ENCODE results near the gene CAPN12. TPM values are rescaled to one million over a fixed set of nuclear protein-coding genes. Genes with fewer than 3 reads are reported as not detected.
A peak's percentile ranks its signal among the peaks of the same experiment; 100 is the strongest.

Gene CAPN12
- total and polyA plus RNA-seq, 9 donors = 0.22 to 8.0 (median 3.1) TPM

DNA sequence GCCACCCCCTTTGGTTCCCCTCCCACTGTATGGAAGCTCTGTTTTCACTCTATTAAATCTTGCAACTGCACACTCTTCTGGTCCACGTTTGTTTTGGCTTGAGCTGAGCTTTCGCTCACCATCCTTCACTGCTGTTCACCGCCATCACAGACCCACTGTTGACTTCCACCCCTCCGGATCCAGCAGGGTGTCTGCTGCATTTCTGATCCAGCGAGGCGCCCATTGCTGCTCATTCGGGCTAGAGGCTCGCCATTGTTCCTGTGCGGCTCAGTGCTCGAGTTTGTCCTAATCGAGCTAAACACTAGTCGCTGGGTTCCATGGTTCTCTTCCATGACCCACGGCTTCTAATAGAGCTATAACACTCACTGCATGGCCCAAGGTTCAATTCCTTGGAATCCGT is 54.1 kb downstream of the CAPN12 start:
- Histone ChIP-seq H3K9me3 (no peaks in the 10 kb centered on the region), H3K4me1 (ENCODE audit: insufficient read depth) (peaks cover 24% of the 10 kb centered on the region), H3K36me3 (no peaks in the 10 kb centered on the region), H3K4me3 (no peak overlapping the region), H3K27ac (no peak overlapping the region), H3K27me3 (no peaks in the 10 kb centered on the region)
- TF ChIP-seq EP300 (IDR thresholded peaks at IDR 0.05) (no peak), POLR2A (IDR thresholded peaks at IDR 0.05) (no peak)
- TF ChIP-seq, protein P1, sequence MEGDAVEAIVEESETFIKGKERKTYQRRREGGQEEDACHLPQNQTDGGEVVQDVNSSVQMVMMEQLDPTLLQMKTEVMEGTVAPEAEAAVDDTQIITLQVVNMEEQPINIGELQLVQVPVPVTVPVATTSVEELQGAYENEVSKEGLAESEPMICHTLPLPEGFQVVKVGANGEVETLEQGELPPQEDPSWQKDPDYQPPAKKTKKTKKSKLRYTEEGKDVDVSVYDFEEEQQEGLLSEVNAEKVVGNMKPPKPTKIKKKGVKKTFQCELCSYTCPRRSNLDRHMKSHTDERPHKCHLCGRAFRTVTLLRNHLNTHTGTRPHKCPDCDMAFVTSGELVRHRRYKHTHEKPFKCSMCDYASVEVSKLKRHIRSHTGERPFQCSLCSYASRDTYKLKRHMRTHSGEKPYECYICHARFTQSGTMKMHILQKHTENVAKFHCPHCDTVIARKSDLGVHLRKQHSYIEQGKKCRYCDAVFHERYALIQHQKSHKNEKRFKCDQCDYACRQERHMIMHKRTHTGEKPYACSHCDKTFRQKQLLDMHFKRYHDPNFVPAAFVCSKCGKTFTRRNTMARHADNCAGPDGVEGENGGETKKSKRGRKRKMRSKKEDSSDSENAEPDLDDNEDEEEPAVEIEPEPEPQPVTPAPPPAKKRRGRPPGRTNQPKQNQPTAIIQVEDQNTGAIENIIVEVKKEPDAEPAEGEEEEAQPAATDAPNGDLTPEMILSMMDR (IDR thresholded peaks at IDR 0.05) = no peak
- 91 to 94% (median 94%) methylated on average over 14 of the region's 14 CpGs for WGBS, 3 donors
- intact Hi-C loops (cut with DNase I) = no loop called here
- no peak for DNase-seq

DNA sequence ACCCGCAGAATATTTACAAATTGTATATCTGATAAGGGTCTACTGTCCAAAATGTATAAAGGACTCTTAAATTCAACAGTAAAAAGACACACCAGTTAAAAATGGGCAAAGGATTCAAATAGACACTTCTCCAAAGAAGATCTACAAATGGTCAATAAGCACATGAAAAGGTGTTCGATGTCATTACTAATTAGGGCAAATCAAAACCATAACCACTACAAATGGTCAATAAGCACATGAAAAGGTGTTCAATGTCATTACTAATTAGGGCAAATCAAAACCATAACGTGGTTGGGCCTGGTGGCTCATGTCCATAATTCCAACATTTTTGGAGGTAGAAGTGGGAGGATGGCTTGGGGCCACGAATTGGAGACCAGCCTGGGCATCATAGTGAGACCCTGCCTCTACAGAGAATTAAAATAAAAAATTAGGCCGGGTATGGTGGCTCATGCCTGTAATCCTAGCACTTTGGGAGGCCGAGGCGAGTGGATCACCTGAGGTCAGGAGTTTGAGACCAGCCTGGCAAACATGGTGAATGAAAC is 56.4 kb downstream of the CAPN12 start:
- no peak for DNase-seq
- no peak overlapping the region for H3K27ac ChIP-seq
- no peaks in the 10 kb centered on the region for H3K27me3 ChIP-seq
- 88 to 91% (median 88%) methylated on average over 7 of the region's 7 CpGs for WGBS, 3 donors
- no peak overlapping the region for H3K4me3 ChIP-seq
- TF ChIP-seq EP300 (IDR thresholded peaks at IDR 0.05) (no peak), POLR2A (IDR thresholded peaks at IDR 0.05) (no peak)
- TF ChIP-seq, protein P1 (IDR thresholded peaks at IDR 0.05) = no peak
- H3K9me3 ChIP-seq = no peaks in the 10 kb centered on the region
- H3K4me1 ChIP-seq (ENCODE audit: insufficient read depth) = peaks cover 35% of the 10 kb centered on the region
- intact Hi-C loops (cut with DNase I) = no loop called here
- H3K36me3 ChIP-seq = no peaks in the 10 kb centered on the region

DNA sequence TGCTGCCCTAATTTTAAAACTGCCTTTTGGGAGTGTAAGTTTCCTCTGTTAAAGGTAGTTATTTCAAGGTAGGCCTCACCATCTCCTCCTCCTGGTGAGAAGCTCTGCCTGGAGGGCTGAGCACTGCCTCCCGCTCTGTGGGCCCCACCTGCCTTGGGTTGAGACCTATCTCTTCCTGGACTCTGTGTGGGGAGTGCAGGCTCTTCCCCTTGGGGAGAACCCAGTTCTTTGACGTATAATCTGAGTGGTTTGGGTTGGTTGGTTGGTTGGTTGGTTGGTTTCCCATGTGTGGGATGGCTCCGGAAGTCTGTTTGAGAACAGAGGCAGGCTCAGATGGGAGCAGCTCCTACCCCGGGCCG is 57.8 kb downstream of the CAPN12 start:
- Histone ChIP-seq H3K9me3 (no peaks in the 10 kb centered on the region), H3K4me3 (no peak overlapping the region), H3K27me3 (no peaks in the 10 kb centered on the region), H3K4me1 (ENCODE audit: insufficient read depth) (peaks cover 31% of the 10 kb centered on the region), H3K36me3 (no peaks in the 10 kb centered on the region), H3K27ac (no peak overlapping the region)
- 86 to 97% (median 91%) methylated on average over 5 of the region's 5 CpGs for WGBS, 3 donors
- no peak for DNase-seq
- intact Hi-C loops (cut with DNase I) = no loop called here
- TF ChIP-seq EP300 (IDR thresholded peaks at IDR 0.05) (no peak), POLR2A (IDR thresholded peaks at IDR 0.05) (no peak)
- TF ChIP-seq, protein P1 (IDR thresholded peaks at IDR 0.05) = no peak

DNA sequence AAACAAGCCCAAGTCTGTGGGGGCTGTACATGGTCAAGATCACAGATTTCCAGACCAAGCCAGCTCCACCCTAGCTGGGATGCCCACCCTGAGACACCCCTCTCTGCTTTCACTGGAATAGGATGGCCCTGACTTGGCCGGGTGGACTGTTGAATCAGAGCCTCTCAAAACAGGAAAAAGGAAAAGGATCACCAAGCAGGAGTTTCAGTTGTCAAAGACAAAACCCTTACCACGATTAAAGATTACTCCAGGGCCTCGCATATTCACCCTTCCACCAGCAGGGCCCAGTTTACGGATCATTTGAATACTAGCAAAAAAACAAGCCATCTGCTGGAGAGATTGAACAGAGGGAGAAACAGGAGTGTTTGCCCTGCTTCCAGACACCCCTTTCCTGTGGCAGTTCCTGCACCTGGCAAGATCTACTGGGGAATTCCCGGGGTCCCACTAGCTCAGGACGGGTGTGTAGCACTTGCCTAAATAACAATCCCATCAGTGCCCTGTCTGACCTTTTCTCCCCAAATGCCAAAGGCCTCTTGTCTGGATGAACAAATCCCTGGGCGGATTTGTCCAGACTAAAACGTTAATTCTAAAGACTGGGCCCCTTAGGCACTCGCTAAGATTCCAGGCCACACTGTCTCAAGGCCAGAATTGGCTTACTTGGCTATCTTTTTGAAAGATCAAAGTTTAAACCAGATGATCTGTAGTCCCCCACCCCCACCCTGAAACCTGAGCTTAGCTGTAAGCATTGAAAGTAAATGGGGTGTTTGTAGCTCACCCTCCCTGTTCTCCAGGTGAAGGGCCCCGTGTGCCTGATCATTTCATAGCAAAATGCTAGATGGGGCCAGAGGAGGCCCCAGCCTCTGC is 58.4 kb downstream of the CAPN12 start:
- TF ChIP-seq EP300 (IDR thresholded peaks at IDR 0.05) (no peak), POLR2A (IDR thresholded peaks at IDR 0.05) (no peak)
- TF ChIP-seq, protein P1 (IDR thresholded peaks at IDR 0.05) = peak in 1 of 3 donors; percentile 9
- DNase-seq = no peak
- H3K4me1 ChIP-seq (ENCODE audit: insufficient read depth) = peaks cover 31% of the 10 kb centered on the region
- intact Hi-C loops (cut with DNase I) = no loop called here
- H3K36me3 ChIP-seq = no peaks in the 10 kb centered on the region
- no peaks in the 10 kb centered on the region for H3K27me3 ChIP-seq
- H3K27ac ChIP-seq = peak overlapping the region; percentile 46 to 78
- no peak overlapping the region for H3K4me3 ChIP-seq
- 38 to 41% (median 38%) methylated on average over 10 of the region's 10 CpGs for WGBS, 3 donors
- no peaks in the 10 kb centered on the region for H3K9me3 ChIP-seq
